Type B pancreatic cell (in vitro differentiated cells): ENCODE results near the gene EHHADH. TPM values are rescaled to one million over a fixed set of nuclear protein-coding genes. Genes with fewer than 3 reads are reported as not detected.

Experiments used
- DNase-seq: peaks from one replicate; pipeline ENCODE4 v3.0.0; 2021; ENCODE audit warnings: mixed read lengths; ENCODE audit not compliant: unreplicated experiment; ENCODE audit errors: extremely low spot score
- H3K27ac Mint-ChIP-seq: 2 replicates; pipeline ENCODE4 v1.8.0; 2021; ENCODE audit warnings: mild to moderate bottlenecking, mixed read lengths
- H3K27me3 Mint-ChIP-seq: 2 replicates; pipeline ENCODE4 v1.8.0; 2021; ENCODE audit warnings: mixed read lengths
- H3K36me3 Mint-ChIP-seq: 2 replicates; pipeline ENCODE4 v1.8.0; 2021; ENCODE audit warnings: mixed read lengths
- H3K4me1 Mint-ChIP-seq: one replicate; pipeline ENCODE4 v1.8.0; 2021; ENCODE audit warnings: mixed read lengths; ENCODE audit not compliant: unreplicated experiment
- H3K4me3 Mint-ChIP-seq: 2 replicates; pipeline ENCODE4 v1.8.0; 2021; ENCODE audit warnings: mild to moderate bottlenecking, mixed read lengths
- H3K9me3 Mint-ChIP-seq: 2 replicates; pipeline ENCODE4 v1.8.0; 2021; ENCODE audit warnings: mixed read lengths
- total RNA-seq: library from RNA; stranded (reverse); gene quantifications from 2 replicates; pipeline ENCODE4 v1.2.1, GENCODE V29; 2021; ENCODE audit warnings: low replicate concordance
- TF ChIP-seq, protein P1 (sequence below): fragments of 200-600 bp; sonication (generic); conservative IDR thresholded peaks from 2 replicates; pipeline ENCODE4 v1.5.0; 2021; ENCODE audit warnings: antibody characterized with exemption, mild to moderate bottlenecking

EHHADH gene
- total RNA-seq, 1 donor from 2014 or later, result 5.3 TPM

DNA sequence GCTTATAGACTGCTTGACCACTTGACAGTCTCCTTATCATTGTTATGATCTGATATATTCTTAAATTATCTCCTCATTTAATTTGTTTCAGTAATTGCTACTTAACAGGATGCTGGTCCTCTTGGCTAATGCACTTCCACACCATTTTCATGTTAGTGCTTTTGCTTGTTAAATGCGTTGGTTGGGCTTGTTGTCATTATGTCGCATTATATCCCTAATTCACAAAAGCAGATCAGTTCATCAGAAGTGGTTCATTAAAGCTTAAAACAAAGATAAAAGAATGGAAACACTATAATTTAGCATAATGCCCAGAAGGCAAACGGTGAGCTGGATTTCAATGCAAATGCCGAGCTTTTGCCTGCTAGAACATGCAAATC, 17.1 kb upstream of the EHHADH start:
- Mint-ChIP-seq H3K4me1 (no peaks in the 10 kb centered on the region), H3K4me3 (no peak overlapping the region), H3K36me3 (no peaks in the 10 kb centered on the region), H3K9me3 (no peaks in the 10 kb centered on the region), H3K27me3 (peaks cover 23% of the 10 kb centered on the region), H3K27ac (no peak overlapping the region)
- DNase-seq, result no peak
- TF ChIP-seq, protein P1, sequence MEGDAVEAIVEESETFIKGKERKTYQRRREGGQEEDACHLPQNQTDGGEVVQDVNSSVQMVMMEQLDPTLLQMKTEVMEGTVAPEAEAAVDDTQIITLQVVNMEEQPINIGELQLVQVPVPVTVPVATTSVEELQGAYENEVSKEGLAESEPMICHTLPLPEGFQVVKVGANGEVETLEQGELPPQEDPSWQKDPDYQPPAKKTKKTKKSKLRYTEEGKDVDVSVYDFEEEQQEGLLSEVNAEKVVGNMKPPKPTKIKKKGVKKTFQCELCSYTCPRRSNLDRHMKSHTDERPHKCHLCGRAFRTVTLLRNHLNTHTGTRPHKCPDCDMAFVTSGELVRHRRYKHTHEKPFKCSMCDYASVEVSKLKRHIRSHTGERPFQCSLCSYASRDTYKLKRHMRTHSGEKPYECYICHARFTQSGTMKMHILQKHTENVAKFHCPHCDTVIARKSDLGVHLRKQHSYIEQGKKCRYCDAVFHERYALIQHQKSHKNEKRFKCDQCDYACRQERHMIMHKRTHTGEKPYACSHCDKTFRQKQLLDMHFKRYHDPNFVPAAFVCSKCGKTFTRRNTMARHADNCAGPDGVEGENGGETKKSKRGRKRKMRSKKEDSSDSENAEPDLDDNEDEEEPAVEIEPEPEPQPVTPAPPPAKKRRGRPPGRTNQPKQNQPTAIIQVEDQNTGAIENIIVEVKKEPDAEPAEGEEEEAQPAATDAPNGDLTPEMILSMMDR, result no peak

- no peaks in the 10 kb centered on the region for H3K9me3 Mint-ChIP-seq
- no peak overlapping the region for H3K4me3 Mint-ChIP-seq
- TF ChIP-seq, protein P1, result peak; percentile 70
- no peak for DNase-seq
- H3K36me3 Mint-ChIP-seq, result no peaks in the 10 kb centered on the region
- peaks cover 23% of the 10 kb centered on the region for H3K27me3 Mint-ChIP-seq
- H3K4me1 Mint-ChIP-seq, result no peaks in the 10 kb centered on the region
- H3K27ac Mint-ChIP-seq, result no peak overlapping the region
These were observed 16.6 kb upstream of the EHHADH start for GRCh38 chr3:185270262-185270955.

GRCh38 chr3:185268194-185268962, 14.5 kb upstream of the EHHADH start:
- no peak for DNase-seq
- TF ChIP-seq, protein P1, result no peak
- Mint-ChIP-seq H3K9me3 (no peaks in the 10 kb centered on the region), H3K36me3 (no peaks in the 10 kb centered on the region), H3K4me1 (no peaks in the 10 kb centered on the region), H3K27ac (no peak overlapping the region), H3K4me3 (no peak overlapping the region), H3K27me3 (peaks cover 20% of the 10 kb centered on the region)

DNA sequence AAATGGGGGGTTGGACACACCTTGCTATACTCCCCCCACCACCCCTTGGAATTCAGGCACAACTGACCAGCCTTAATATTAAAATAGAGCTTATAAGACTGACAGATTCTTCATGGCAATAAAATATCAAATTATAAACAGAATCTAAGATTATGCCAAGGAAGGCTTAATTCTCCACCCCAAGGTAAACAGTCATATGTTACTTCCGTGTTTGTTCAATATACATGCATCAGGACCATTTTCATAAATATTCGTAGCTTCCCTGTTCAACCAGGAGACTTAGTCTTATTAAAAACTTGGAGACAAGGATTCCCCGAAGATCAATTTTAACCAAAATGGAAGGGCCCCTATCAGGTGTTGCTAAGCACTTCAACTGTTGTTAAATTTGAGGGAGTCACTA, 13.3 kb upstream of the EHHADH start:
- TF ChIP-seq, protein P1, result no peak
- no peak for DNase-seq
- no peaks in the 10 kb centered on the region for H3K36me3 Mint-ChIP-seq
- no peaks in the 10 kb centered on the region for H3K9me3 Mint-ChIP-seq
- H3K4me3 Mint-ChIP-seq, result no peak overlapping the region
- H3K27me3 Mint-ChIP-seq, result peaks cover 14% of the 10 kb centered on the region
- H3K4me1 Mint-ChIP-seq, result no peaks in the 10 kb centered on the region
- no peak overlapping the region for H3K27ac Mint-ChIP-seq

GRCh38 chr3:185264849-185265553, 11.2 kb upstream of the EHHADH start:
- DNase-seq, result no peak
- Mint-ChIP-seq H3K36me3 (no peaks in the 10 kb centered on the region), H3K27ac (no peak overlapping the region), H3K4me3 (no peak overlapping the region), H3K9me3 (no peaks in the 10 kb centered on the region), H3K4me1 (no peaks in the 10 kb centered on the region), H3K27me3 (peaks cover 3% of the 10 kb centered on the region)
- TF ChIP-seq, protein P1, result no peak
